ENCODE measurements around the gene PTPN2.

DNA sequence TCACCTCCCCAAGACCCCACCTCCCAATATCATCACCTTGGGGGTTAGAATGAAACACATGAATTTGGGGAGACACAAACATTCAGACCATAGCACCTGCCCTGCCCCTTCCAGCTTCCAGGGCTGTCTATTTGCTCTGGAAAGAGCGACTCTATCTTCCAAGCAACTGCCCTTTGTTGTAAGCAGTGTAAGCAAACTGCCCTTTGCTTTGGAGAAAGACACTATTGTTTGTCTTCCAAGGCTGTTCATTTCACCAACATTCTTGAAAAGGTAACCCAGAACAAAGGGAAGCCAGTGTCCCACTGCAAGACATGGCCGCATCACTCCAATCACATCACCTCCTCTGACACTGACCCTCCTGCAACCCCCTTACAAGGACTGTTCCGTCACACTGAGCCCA, 46.9 kb upstream of the PTPN2 start:
- TF ChIP-seq, protein P1, sequence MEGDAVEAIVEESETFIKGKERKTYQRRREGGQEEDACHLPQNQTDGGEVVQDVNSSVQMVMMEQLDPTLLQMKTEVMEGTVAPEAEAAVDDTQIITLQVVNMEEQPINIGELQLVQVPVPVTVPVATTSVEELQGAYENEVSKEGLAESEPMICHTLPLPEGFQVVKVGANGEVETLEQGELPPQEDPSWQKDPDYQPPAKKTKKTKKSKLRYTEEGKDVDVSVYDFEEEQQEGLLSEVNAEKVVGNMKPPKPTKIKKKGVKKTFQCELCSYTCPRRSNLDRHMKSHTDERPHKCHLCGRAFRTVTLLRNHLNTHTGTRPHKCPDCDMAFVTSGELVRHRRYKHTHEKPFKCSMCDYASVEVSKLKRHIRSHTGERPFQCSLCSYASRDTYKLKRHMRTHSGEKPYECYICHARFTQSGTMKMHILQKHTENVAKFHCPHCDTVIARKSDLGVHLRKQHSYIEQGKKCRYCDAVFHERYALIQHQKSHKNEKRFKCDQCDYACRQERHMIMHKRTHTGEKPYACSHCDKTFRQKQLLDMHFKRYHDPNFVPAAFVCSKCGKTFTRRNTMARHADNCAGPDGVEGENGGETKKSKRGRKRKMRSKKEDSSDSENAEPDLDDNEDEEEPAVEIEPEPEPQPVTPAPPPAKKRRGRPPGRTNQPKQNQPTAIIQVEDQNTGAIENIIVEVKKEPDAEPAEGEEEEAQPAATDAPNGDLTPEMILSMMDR (IDR thresholded peaks at IDR 0.05), result no peak
- no peak for TF ChIP-seq POLR2A (IDR thresholded peaks at IDR 0.05)

Data from right lobe of liver (tissue), 4 donors.